ENCODE results near the gene INSIG1. TPM values are rescaled to one million over a fixed set of nuclear protein-coding genes. Genes with fewer than 3 reads are reported as not detected.

The INSIG1 gene
- total and polyA plus RNA-seq, 2 experiments from 2014 or later = 70.3 to 131 TPM

- Mint-ChIP-seq H3K27me3 (ENCODE audit: insufficient read depth, low read depth, poor library complexity) (peaks cover 2% of the 10 kb centered on the region), H3K4me1 (peaks cover 15% of the 10 kb centered on the region), H3K9me3 (no peaks in the 10 kb centered on the region; the same call in 1 of the 3 replicates), H3K4me3 (no peak overlapping the region), H3K27ac (no peak overlapping the region), H3K36me3 (ENCODE audit: low read depth) (peaks cover 7% of the 10 kb centered on the region; the same call in 2 of the 3 replicates)
- H3K79me2 ChIP-seq (replicated peaks; ENCODE audit: insufficient read depth) = no peaks in the 10 kb centered on the region
- H4K20me1 ChIP-seq (replicated peaks; ENCODE audit: insufficient read depth) = no peaks in the 10 kb centered on the region
- H3K27ac ChIP-seq (ENCODE audit: low read depth) = no peak overlapping the region
- no peak overlapping the region for H3K4me2 ChIP-seq
- DNase-seq (ENCODE audit: low spot score) (no peak), ATAC-seq (no peak)
- H3K36me3 ChIP-seq (ENCODE audit: insufficient read depth) = no peaks in the 10 kb centered on the region; the same call in 1 of the 2 replicates
- no peaks in the 10 kb centered on the region for H3F3A ChIP-seq (replicated peaks; ENCODE audit: low read depth)
- peaks cover 14% of the 10 kb centered on the region for H3K4me1 ChIP-seq (ENCODE audit: insufficient read depth)
- TF ChIP-seq NANOG (IDR thresholded peaks at IDR 0.05; ENCODE audit: borderline replicate concordance) = no peak
- no peak for TF ChIP-seq ZNF331 (CRISPR knock-in tag; IDR thresholded peaks at IDR 0.05; ENCODE audit: low read depth)
- no peak for TF ChIP-seq ETS1 (IDR thresholded peaks at IDR 0.05)
- no peak for TF ChIP-seq POLR2AphosphoS5 (IDR thresholded peaks at IDR 0.05; ENCODE audit: low read depth)
- H3K4me3 ChIP-seq = no peak overlapping the region
- H3K27me3 ChIP-seq (ENCODE audit: insufficient read depth) = no peaks in the 10 kb centered on the region
- H2AFZ ChIP-seq = no peak overlapping the region
- H3K9me2 ChIP-seq (ENCODE audit: insufficient read depth) = 0 out of 2 replicates have a peak, but pooled peaks cover 5% of the 10 kb centered on the region
Measured at GRCh38 chr7:155292680-155293226, 4.9 kb upstream of the INSIG1 start.

DNA sequence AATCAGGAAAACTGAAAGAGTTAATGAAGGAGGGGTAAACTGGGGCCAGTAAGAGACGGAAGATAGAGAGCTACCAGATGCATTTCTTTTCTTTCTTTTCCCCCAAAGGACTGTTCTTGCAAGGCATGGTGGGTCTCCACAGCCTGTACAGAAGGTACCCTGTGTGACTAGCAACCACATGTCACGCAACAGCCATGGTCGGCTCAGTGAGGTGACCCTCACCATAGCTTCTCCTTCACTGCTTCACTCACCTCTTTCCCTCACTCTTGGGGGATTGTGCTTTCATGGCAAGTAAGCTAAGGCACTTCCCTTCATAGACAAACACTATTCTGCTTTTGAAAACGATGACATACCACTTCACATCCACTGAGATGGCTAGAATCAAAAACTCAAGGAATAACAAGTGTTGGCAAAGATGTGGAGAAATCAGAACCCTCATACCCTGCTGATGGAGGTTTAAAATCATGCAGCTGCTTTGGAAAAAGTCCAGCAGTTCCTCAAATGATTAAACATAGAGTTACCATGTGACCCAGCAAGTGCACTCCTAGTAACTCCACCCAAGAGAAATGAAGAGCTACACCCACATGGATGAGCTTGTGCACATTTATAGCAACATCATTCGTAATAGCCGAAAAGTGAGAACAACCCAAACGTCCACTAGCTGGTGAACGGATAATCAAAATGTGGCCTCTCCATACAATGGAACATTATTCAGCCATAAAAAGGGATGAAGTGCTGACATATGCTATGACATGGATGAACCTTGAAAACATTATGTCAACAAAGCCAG, 3.8 kb upstream of the INSIG1 start:
- Mint-ChIP-seq H3K27me3 (ENCODE audit: insufficient read depth, low read depth, poor library complexity) (peaks cover 3% of the 10 kb centered on the region), H3K27ac (no peak overlapping the region), H3K4me1 (peaks cover 15% of the 10 kb centered on the region), H3K9me3 (no peaks in the 10 kb centered on the region; the same call in 1 of the 3 replicates), H3K4me3 (no peak overlapping the region; the same call in 2 of the 3 replicates), H3K36me3 (ENCODE audit: low read depth) (peaks cover 7% of the 10 kb centered on the region; the same call in 2 of the 3 replicates)
- no peak for DNase-seq (ENCODE audit: low spot score)
- Histone ChIP-seq H3K4me2 (no peak overlapping the region), H3K9me2 (ENCODE audit: insufficient read depth) (0 out of 2 replicates have a peak, but pooled peaks cover 5% of the 10 kb centered on the region), H3K4me3 (no peak overlapping the region), H3K36me3 (ENCODE audit: insufficient read depth) (no peaks in the 10 kb centered on the region; the same call in 1 of the 2 replicates), H3K79me2 (replicated peaks; ENCODE audit: insufficient read depth) (peaks cover 9% of the 10 kb centered on the region), H4K20me1 (replicated peaks; ENCODE audit: insufficient read depth) (no peaks in the 10 kb centered on the region; the same call in 1 of the 2 replicates), H3F3A (replicated peaks; ENCODE audit: low read depth) (no peaks in the 10 kb centered on the region), H2AFZ (no peak overlapping the region), H3K27me3 (ENCODE audit: insufficient read depth) (no peaks in the 10 kb centered on the region), H3K27ac (ENCODE audit: low read depth) (no peak overlapping the region), H3K4me1 (ENCODE audit: insufficient read depth) (peaks cover 14% of the 10 kb centered on the region)
- ATAC-seq = no peak
- TF ChIP-seq STAT1 (IDR thresholded peaks at IDR 0.05; ENCODE audit: unreplicated experiment) (no peak), ZNF331 (CRISPR knock-in tag; IDR thresholded peaks at IDR 0.05; ENCODE audit: low read depth) (no peak), CTCF (conservative IDR thresholded peaks at IDR 0.05; ENCODE audit: low read depth in 2 of 2) (no peak), EZH2phosphoT487 (IDR thresholded peaks at IDR 0.05; ENCODE audit: unreplicated experiment) (no peak), ZNF114 (CRISPR knock-in tag; IDR thresholded peaks at IDR 0.05) (no peak), EZH2 (IDR thresholded peaks at IDR 0.05; ENCODE audit: low read depth, unreplicated experiment) (no peak), ZNF462 (CRISPR knock-in tag; IDR thresholded peaks at IDR 0.05) (no peak), POLR2AphosphoS5 (IDR thresholded peaks at IDR 0.05; ENCODE audit: low read depth) (no peak), NANOG (IDR thresholded peaks at IDR 0.05; ENCODE audit: borderline replicate concordance) (no peak), JUNB (IDR thresholded peaks at IDR 0.05; ENCODE audit: unreplicated experiment) (no peak)

Measured in GM23338 (cell line).